Muscle of back (tissue), 11 donors: ENCODE measurements around the gene HSF5. TPM values are rescaled to one million over a fixed set of nuclear protein-coding genes. Genes with fewer than 3 reads are reported as not detected.
"Not testable (repeated sequence)": the region's sequence is repeated elsewhere in the genome, so short reads cannot be mapped to it uniquely, and the experiment has no call there.

Source experiments
- DNase-seq, 3 donors: peaks; one replicate each; pipeline versions ENCODE4 v3.0.0 to v3.0.0-alpha.2; 2013
- polyA plus RNA-seq, 10 donors: library from polyadenylated mRNA; unstranded; fragments of 120-200 nt; gene quantifications; one replicate each; pipeline ENCODE4 v1.2.1, GENCODE V29; 2013; ENCODE audit not compliant: insufficient read length in 10 of 10

HSF5 gene
- polyA plus RNA-seq, 10 donors, result 0.05 to 0.25 (median 0.14) TPM

GRCh38 chr17:58481798-58482197 lies 6.4 kb downstream of the HSF5 start:
- not testable (repeated sequence) for DNase-seq

GRCh38 chr17:58480090-58480489 lies 8.1 kb downstream of the HSF5 start:
- DNase-seq, result no peak

GRCh38 chr17:58476812-58477211 lies 11.4 kb downstream of the HSF5 start:
- no peak for DNase-seq

GRCh38 chr17:58475985-58476384 lies 12.2 kb downstream of the HSF5 start:
- no peak for DNase-seq

GRCh38 chr17:58470356-58470755 lies 17.9 kb downstream of the HSF5 start:
- no peak for DNase-seq

- no peak for DNase-seq
Observed at GRCh38 chr17:58468944-58469343, 19.3 kb downstream of the HSF5 start.

GRCh38 chr17:58455491-58455890 lies 32.7 kb downstream of the HSF5 start:
- no peak for DNase-seq

- DNase-seq, result no peak
Observed at GRCh38 chr17:58452738-58453137, 35.5 kb downstream of the HSF5 start.

GRCh38 chr17:58447039-58447975 lies 40.9 kb downstream of the HSF5 start:
- DNase-seq, result peak; percentile 35 to 59 (median 47)

- DNase-seq, result no peak
Observed at GRCh38 chr17:58446086-58446485, 42.1 kb downstream of the HSF5 start.

GRCh38 chr17:58436805-58437239 lies 51.4 kb downstream of the HSF5 start:
- DNase-seq, result no peak

- DNase-seq, result no peak
Observed at GRCh38 chr17:58436245-58436644, 52.0 kb downstream of the HSF5 start.

GRCh38 chr17:58432806-58433573 lies 55.2 kb downstream of the HSF5 start:
- no peak for DNase-seq

- DNase-seq, result no peak
Observed at GRCh38 chr17:58427807-58428206, 60.4 kb downstream of the HSF5 start.

- no peak for DNase-seq
Observed at GRCh38 chr17:58421711-58422110, 66.5 kb downstream of the HSF5 start.

- DNase-seq, result no peak
Observed at GRCh38 chr17:58420827-58421226, 67.4 kb downstream of the HSF5 start.

- DNase-seq, result peak; percentile 66 to 88 (median 79)
Observed at GRCh38 chr17:58417300-58418092, 70.7 kb downstream of the HSF5 start, which contains the start of gene RNF43. Gene RNF43, minus strand, starts transcription at chr17:58417534. Its CDS starts 1,957 bp downstream, at chr17:58415577.

GRCh38 chr17:58416937-58417299 lies 71.3 kb downstream of the HSF5 start:
- DNase-seq, result no peak

- no peak for DNase-seq
Observed at GRCh38 chr17:58416396-58416795, 71.8 kb downstream of the HSF5 start.

- no peak for DNase-seq
Observed at GRCh38 chr17:58415371-58416055, 72.7 kb downstream of the HSF5 start.

GRCh38 chr17:58414596-58414997 lies 73.6 kb downstream of the HSF5 start:
- no peak for DNase-seq
